ENCODE data around the gene BMAL2.

The BMAL2 gene

DNA sequence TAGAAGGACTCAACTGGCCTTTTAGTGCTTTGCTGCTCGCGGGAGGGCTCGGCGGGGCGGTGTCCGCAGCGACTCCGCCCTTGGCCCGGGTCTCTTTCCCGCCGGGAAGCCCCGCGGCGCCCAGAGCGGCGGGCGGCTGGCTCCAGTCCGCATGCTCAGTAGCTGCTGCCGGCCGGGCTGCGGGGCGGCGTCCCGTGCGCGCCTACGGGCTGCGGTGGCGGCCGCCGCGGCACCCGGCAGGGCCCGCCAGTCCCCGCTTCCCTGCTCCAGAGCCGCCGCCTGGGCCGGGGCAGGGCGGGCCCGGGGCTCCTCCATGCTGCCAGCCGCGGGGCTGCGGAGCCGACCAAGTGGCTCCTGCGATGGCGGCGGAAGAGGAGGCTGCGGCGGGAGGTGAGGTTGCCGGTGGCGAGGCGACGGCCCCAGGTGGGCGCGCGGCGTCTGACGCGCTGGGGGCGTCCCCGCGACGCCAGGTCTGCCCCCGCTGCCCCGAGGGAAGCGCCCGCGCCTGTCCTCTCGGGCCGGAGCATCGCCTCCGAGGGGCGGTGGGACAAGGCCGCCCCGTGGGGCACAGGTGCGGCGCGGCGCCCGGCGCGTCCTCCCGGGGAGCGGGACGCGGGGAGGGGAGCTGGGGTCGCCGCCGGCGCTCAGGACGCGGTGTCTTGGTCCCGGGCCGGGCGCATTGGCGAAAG, at the start of gene BMAL2:
BMAL2 (plus strand) TSS at position 123 of the 689 bp plus-strand sequence; CDS start at position 360, 237 bp downstream.
- no peaks in the 10 kb centered on the region for H3K36me3 Mint-ChIP-seq
- H3K27ac Mint-ChIP-seq, result peak within 1 kb of the TSS; percentile 67
- H3K4me3 Mint-ChIP-seq, result peak within 1 kb of the TSS; percentile 92
- H3K27me3 Mint-ChIP-seq, result peaks cover 35% of the 10 kb centered on the region
- H3K9me3 Mint-ChIP-seq, result no peaks in the 10 kb centered on the region
- peaks cover 22% of the 10 kb centered on the region for H3K4me1 Mint-ChIP-seq

- H3K27ac Mint-ChIP-seq, result no peak overlapping the region
- H3K27me3 Mint-ChIP-seq, result no peaks in the 10 kb centered on the region
- peaks cover 22% of the 10 kb centered on the region for H3K4me1 Mint-ChIP-seq
- H3K9me3 Mint-ChIP-seq, result no peaks in the 10 kb centered on the region
- no peak overlapping the region for H3K4me3 Mint-ChIP-seq
- no peaks in the 10 kb centered on the region for H3K36me3 Mint-ChIP-seq
These were observed 48.6 kb upstream of the BMAL2 start for GRCh38 chr12:27284021-27284420.

GRCh38 chr12:27284751-27285150, 47.9 kb upstream of the BMAL2 start:
- peaks cover 17% of the 10 kb centered on the region for H3K4me1 Mint-ChIP-seq
- no peaks in the 10 kb centered on the region for H3K9me3 Mint-ChIP-seq
- no peak overlapping the region for H3K27ac Mint-ChIP-seq
- H3K27me3 Mint-ChIP-seq, result no peaks in the 10 kb centered on the region
- no peaks in the 10 kb centered on the region for H3K36me3 Mint-ChIP-seq
- no peak overlapping the region for H3K4me3 Mint-ChIP-seq

- peak overlapping the region; percentile 59 for H3K27ac Mint-ChIP-seq
- H3K9me3 Mint-ChIP-seq, result no peaks in the 10 kb centered on the region
- H3K36me3 Mint-ChIP-seq, result no peaks in the 10 kb centered on the region
- H3K4me3 Mint-ChIP-seq, result no peak overlapping the region
- H3K27me3 Mint-ChIP-seq, result no peaks in the 10 kb centered on the region
- peaks cover 13% of the 10 kb centered on the region for H3K4me1 Mint-ChIP-seq
These were observed 47.2 kb upstream of the BMAL2 start for GRCh38 chr12:27285403-27285802.

- Mint-ChIP-seq H3K27ac (no peak overlapping the region), H3K9me3 (no peaks in the 10 kb centered on the region), H3K36me3 (peaks cover 1% of the 10 kb centered on the region), H3K27me3 (no peaks in the 10 kb centered on the region), H3K4me3 (no peak overlapping the region), H3K4me1 (peaks cover 13% of the 10 kb centered on the region)
These were observed 43.2 kb upstream of the BMAL2 start for GRCh38 chr12:27289414-27289813.

DNA sequence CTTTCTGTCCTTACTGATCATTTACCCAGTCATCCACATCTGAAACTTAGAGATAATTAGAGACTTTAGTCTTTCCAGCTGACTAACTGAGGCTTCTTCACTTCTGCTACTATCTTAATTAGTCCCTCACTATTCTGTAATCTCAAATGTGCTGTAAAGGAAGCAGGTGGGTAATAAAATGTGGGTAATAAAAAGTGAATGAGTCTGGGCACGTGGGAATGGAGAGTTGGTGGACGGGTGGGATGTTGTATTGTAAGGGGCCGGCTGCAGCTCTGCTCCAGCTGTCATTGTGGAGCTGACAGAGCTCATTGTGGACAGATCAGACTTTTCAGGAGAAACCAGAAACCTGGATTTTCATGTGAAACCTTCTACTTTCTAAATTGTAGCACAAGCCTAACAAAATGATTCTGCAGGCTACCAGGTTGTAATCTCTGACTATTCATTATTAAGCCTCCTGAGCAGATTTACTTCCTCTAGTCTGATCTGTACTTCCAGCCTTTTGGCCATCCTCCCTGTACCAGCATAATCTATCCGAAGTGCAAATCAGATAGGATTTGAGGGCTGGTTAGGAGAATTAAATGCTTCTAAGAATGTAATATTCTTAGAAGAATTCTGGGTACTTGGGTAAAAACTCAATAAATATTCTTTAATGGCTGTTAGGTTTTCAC, 42.0 kb upstream of the BMAL2 start:
- H3K4me1 Mint-ChIP-seq, result peaks cover 7% of the 10 kb centered on the region
- no peak overlapping the region for H3K4me3 Mint-ChIP-seq
- H3K27ac Mint-ChIP-seq, result no peak overlapping the region
- no peaks in the 10 kb centered on the region for H3K9me3 Mint-ChIP-seq
- no peaks in the 10 kb centered on the region for H3K27me3 Mint-ChIP-seq
- H3K36me3 Mint-ChIP-seq, result peaks cover 1% of the 10 kb centered on the region

GRCh38 chr12:27291862-27292261, 40.8 kb upstream of the BMAL2 start:
- no peaks in the 10 kb centered on the region for H3K27me3 Mint-ChIP-seq
- H3K9me3 Mint-ChIP-seq, result no peaks in the 10 kb centered on the region
- peaks cover 1% of the 10 kb centered on the region for H3K36me3 Mint-ChIP-seq
- H3K4me3 Mint-ChIP-seq, result no peak overlapping the region
- H3K27ac Mint-ChIP-seq, result no peak overlapping the region
- H3K4me1 Mint-ChIP-seq, result peaks cover 3% of the 10 kb centered on the region

DNA sequence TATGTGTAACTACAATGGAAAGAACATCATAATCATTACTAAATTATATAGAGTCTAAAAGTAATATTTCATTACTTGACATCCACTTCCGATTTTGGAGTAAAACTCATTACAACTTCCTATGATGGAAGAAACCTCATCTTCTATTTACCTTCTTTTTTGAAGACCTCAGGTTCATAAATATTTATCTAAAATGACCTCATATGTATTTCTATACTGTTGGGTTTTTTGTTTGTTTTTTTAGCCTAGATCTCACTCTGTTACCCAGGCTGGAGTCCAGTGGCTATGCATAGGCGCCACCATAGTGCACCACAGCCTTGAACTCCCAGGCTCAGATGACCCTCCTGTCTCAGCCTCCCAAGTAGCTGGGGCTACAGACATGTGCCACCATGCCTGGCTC, 39.9 kb upstream of the BMAL2 start:
- H3K27ac Mint-ChIP-seq, result no peak overlapping the region
- no peaks in the 10 kb centered on the region for H3K27me3 Mint-ChIP-seq
- peaks cover 1% of the 10 kb centered on the region for H3K36me3 Mint-ChIP-seq
- peaks cover 7% of the 10 kb centered on the region for H3K4me1 Mint-ChIP-seq
- no peak overlapping the region for H3K4me3 Mint-ChIP-seq
- H3K9me3 Mint-ChIP-seq, result no peaks in the 10 kb centered on the region

GRCh38 chr12:27293463-27293862, 39.2 kb upstream of the BMAL2 start:
- peaks cover 8% of the 10 kb centered on the region for H3K4me1 Mint-ChIP-seq
- H3K27ac Mint-ChIP-seq, result no peak overlapping the region
- no peaks in the 10 kb centered on the region for H3K27me3 Mint-ChIP-seq
- no peak overlapping the region for H3K4me3 Mint-ChIP-seq
- H3K36me3 Mint-ChIP-seq, result peaks cover 5% of the 10 kb centered on the region
- H3K9me3 Mint-ChIP-seq, result no peaks in the 10 kb centered on the region

- H3K27ac Mint-ChIP-seq, result no peak overlapping the region
- no peaks in the 10 kb centered on the region for H3K27me3 Mint-ChIP-seq
- no peaks in the 10 kb centered on the region for H3K9me3 Mint-ChIP-seq
- H3K4me3 Mint-ChIP-seq, result no peak overlapping the region
- H3K4me1 Mint-ChIP-seq, result peaks cover 8% of the 10 kb centered on the region
- peaks cover 9% of the 10 kb centered on the region for H3K36me3 Mint-ChIP-seq
These were observed 36.0 kb upstream of the BMAL2 start for GRCh38 chr12:27296674-27297073.

GRCh38 chr12:27297566-27297965, 35.1 kb upstream of the BMAL2 start:
- Mint-ChIP-seq H3K36me3 (peaks cover 9% of the 10 kb centered on the region), H3K27ac (peak overlapping the region; percentile 38), H3K9me3 (no peaks in the 10 kb centered on the region), H3K4me3 (no peak overlapping the region), H3K4me1 (peaks cover 8% of the 10 kb centered on the region), H3K27me3 (no peaks in the 10 kb centered on the region)

DNA sequence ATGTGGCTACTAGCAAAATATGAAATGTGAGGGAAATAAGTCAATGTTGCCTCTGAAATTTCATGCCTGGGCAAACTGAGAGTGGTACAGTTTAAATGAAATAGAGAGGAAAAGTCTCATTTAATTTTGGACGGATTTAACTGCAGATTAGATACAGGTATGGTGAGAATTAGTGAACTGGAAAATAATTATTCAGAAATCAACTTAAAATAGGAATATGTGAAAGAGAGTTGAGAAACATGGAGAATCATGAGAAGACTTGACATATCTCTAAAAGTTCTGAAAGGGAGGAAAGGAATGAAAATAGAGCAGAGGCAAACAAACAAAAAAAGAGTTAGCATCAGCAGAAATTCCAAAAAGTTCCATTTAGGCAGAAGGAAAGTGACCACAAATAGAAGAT, 33.5 kb upstream of the BMAL2 start:
- H3K27ac Mint-ChIP-seq, result no peak overlapping the region
- H3K36me3 Mint-ChIP-seq, result peaks cover 12% of the 10 kb centered on the region
- H3K9me3 Mint-ChIP-seq, result no peaks in the 10 kb centered on the region
- H3K27me3 Mint-ChIP-seq, result no peaks in the 10 kb centered on the region
- no peak overlapping the region for H3K4me3 Mint-ChIP-seq
- peaks cover 8% of the 10 kb centered on the region for H3K4me1 Mint-ChIP-seq

GRCh38 chr12:27300226-27300625, 32.4 kb upstream of the BMAL2 start:
- Mint-ChIP-seq H3K27ac (peak overlapping the region; percentile 26), H3K4me3 (no peak overlapping the region), H3K27me3 (no peaks in the 10 kb centered on the region), H3K9me3 (no peaks in the 10 kb centered on the region), H3K4me1 (peaks cover 8% of the 10 kb centered on the region), H3K36me3 (peaks cover 12% of the 10 kb centered on the region)

- H3K27ac Mint-ChIP-seq, result peak overlapping the region; percentile 15
- H3K27me3 Mint-ChIP-seq, result no peaks in the 10 kb centered on the region
- H3K4me3 Mint-ChIP-seq, result no peak overlapping the region
- no peaks in the 10 kb centered on the region for H3K9me3 Mint-ChIP-seq
- peaks cover 7% of the 10 kb centered on the region for H3K4me1 Mint-ChIP-seq
- peaks cover 9% of the 10 kb centered on the region for H3K36me3 Mint-ChIP-seq
These were observed 29.2 kb upstream of the BMAL2 start for GRCh38 chr12:27303139-27304111.

GRCh38 chr12:27304856-27305255, 27.8 kb upstream of the BMAL2 start:
- Mint-ChIP-seq H3K27ac (no peak overlapping the region), H3K4me3 (no peak overlapping the region), H3K9me3 (no peaks in the 10 kb centered on the region), H3K27me3 (no peaks in the 10 kb centered on the region), H3K36me3 (peaks cover 4% of the 10 kb centered on the region), H3K4me1 (peaks cover 7% of the 10 kb centered on the region)

Data from activated naive CD4-positive, alpha-beta T cell treated with anti-CD3 and anti-CD28 coated beads, Interleukin-2, amount 50 U/mL, for 24 hours (primary cell).